HG03432 (cell line): ENCODE data around the gene ARMC6.

Experiments used
- ATAC-seq: cut with Tn5 transposase; IDR thresholded peaks from one replicate; pipeline ENCODE4 v1.9.1; 2021; ENCODE audit warnings: mild to moderate bottlenecking, moderate library complexity; ENCODE audit not compliant: unreplicated experiment

ARMC6 gene

GRCh38 chr19:19033426-19034203, at the start of gene ARMC6, which contains the start of gene SUGP2:
Gene ARMC6, plus strand, starts transcription at chr19:19033603. Its CDS starts 607 bp downstream, at chr19:19034210.
Gene SUGP2, minus strand, starts transcription at chr19:19033517. Its CDS starts 2,446 bp downstream, at chr19:19031071.
- ATAC-seq = peak; percentile 75

GRCh38 chr19:18984251-18984650, 49.2 kb upstream of the ARMC6 start:
- no peak for ATAC-seq

- no peak for ATAC-seq
These were observed 48.1 kb upstream of the ARMC6 start for GRCh38 chr19:18985257-18985656.

- ATAC-seq = no peak
These were observed 45.9 kb upstream of the ARMC6 start for GRCh38 chr19:18987456-18987855.

- no peak for ATAC-seq
These were observed 44.1 kb upstream of the ARMC6 start for GRCh38 chr19:18989316-18989715.

GRCh38 chr19:18990128-18990708, 43.2 kb upstream of the ARMC6 start:
- no peak for ATAC-seq

GRCh38 chr19:18991006-18991405, 42.4 kb upstream of the ARMC6 start:
- no peak for ATAC-seq

- ATAC-seq = no peak
These were observed 41.9 kb upstream of the ARMC6 start for GRCh38 chr19:18991468-18991867.

- ATAC-seq = no peak
These were observed 40.7 kb upstream of the ARMC6 start for GRCh38 chr19:18992696-18993095.

GRCh38 chr19:18993115-18993514, 40.3 kb upstream of the ARMC6 start:
- ATAC-seq = no peak

- ATAC-seq = no peak
These were observed 37.6 kb upstream of the ARMC6 start for GRCh38 chr19:18995804-18996241.

- no peak for ATAC-seq
These were observed 37.1 kb upstream of the ARMC6 start for GRCh38 chr19:18996351-18996750.

GRCh38 chr19:18996796-18997394, 36.5 kb upstream of the ARMC6 start:
- ATAC-seq = no peak

- no peak for ATAC-seq
These were observed 35.1 kb upstream of the ARMC6 start for GRCh38 chr19:18998276-18998675.

- no peak for ATAC-seq
These were observed 34.2 kb upstream of the ARMC6 start for GRCh38 chr19:18999016-18999758.

GRCh38 chr19:18999896-19000620, 33.3 kb upstream of the ARMC6 start:
- ATAC-seq = no peak

- no peak for ATAC-seq
These were observed 29.3 kb upstream of the ARMC6 start for GRCh38 chr19:19004144-19004543.

- ATAC-seq = no peak
These were observed 27.2 kb upstream of the ARMC6 start for GRCh38 chr19:19006213-19006612.

- ATAC-seq = no peak
These were observed 23.5 kb upstream of the ARMC6 start for GRCh38 chr19:19009951-19010350.

GRCh38 chr19:19010551-19010950, 22.9 kb upstream of the ARMC6 start:
- ATAC-seq = no peak

- ATAC-seq = no peak
These were observed 12.3 kb upstream of the ARMC6 start for GRCh38 chr19:19021115-19021514.
